B cell (primary cell): ENCODE data around the gene CCL24. TPM values are rescaled to one million over a fixed set of nuclear protein-coding genes. Genes with fewer than 3 reads are reported as not detected.

Experiments
- ATAC-seq: fragments of 200-7000 bp; cut with Tn5 transposase; one replicate; pipeline ENCODE4 v1.10.0; 2021; ENCODE audit warnings: low read depth, mild to moderate bottlenecking, moderate number of reproducible peaks, moderate library complexity
- CTCF ChIA-PET: fragments of 350-600 bp; sonication (Branson Sonifier 250); formaldehyde crosslinking; loops from one replicate; lab custom pipeline; 2021; ENCODE audit warnings: antibody characterized with exemption, inconsistent platforms; lab: Charles Lee
- POLR2A ChIA-PET: fragments of 350-600 bp; sonication (Branson Sonifier 250); formaldehyde crosslinking; loops from one replicate; lab custom pipeline; 2021; ENCODE audit warnings: antibody characterized with exemption; lab: Charles Lee
- DNase-seq: peaks from one replicate; pipeline ENCODE4 v3.0.0; 2013
- H2AFZ ChIP-seq: 2 replicates; pipeline ENCODE4 v1.6.1; 2012; ENCODE audit warnings: mild to moderate bottlenecking, low read depth, low read length; ENCODE audit not compliant: insufficient read depth, poor library complexity, severe bottlenecking
- H3K27ac ChIP-seq, 2 donors: 1 replicate in 1 of 2; 2 replicates in 1 of 2; pipeline ENCODE4 v1.5.1; 2012 to 2013; ENCODE audit warnings: low read length in 2 of 2, mild to moderate bottlenecking in 2 of 2, moderate library complexity in 1 of 2
- H3K27me3 ChIP-seq, 4 experiments: fragments of 200-600 bp in 1 of 4; sonication (generic) in 1 of 4; replicated peaks in 1 of 4; 1 replicate in 2 of 4; 2 replicates in 2 of 4; pipeline versions ENCODE4 v1.6.1 to v1.7.0; 2013 to 2016; ENCODE audit warnings: low read length in 3 of 4, mild to moderate bottlenecking in 2 of 4, mixed read lengths in 1 of 4, moderate library complexity in 1 of 4; ENCODE audit not compliant: insufficient read depth in 4 of 4, control insufficient read depth in 3 of 4; ENCODE audit errors: control extremely low read depth in 1 of 4
- H3K36me3 ChIP-seq, 2 experiments: replicated peaks in 1 of 2; 1 replicate in 1 of 2; 2 replicates in 1 of 2; pipeline versions ENCODE4 v1.6.1 to v1.7.1; 2013; ENCODE audit warnings: low read length in 1 of 2; ENCODE audit not compliant: insufficient read depth in 2 of 2, control insufficient read depth in 1 of 2; ENCODE audit errors: control extremely low read depth in 1 of 2, extremely low read depth in 1 of 2
- H3K4me1 ChIP-seq, 2 donors: fragments of 200-600 bp in 1 of 2; sonication (generic) in 1 of 2; 1 replicate in 1 of 2; 2 replicates in 1 of 2; pipeline versions ENCODE4 v1.5.1 to v1.6.1; 2013 to 2017; ENCODE audit warnings: low read length in 2 of 2; ENCODE audit not compliant: control insufficient read depth in 2 of 2, insufficient read depth in 2 of 2
- H3K4me2 ChIP-seq: replicated peaks from 2 replicates; pipeline ENCODE3; 2012; ENCODE audit warnings: mild to moderate bottlenecking, low read depth, low read length; ENCODE audit not compliant: poor library complexity, severe bottlenecking
- H3K4me3 ChIP-seq, 5 experiments: fragments of 200-600 bp in 1 of 5; sonication (generic) in 1 of 5; 1 replicate in 3 of 5; 2 replicates in 2 of 5; pipeline versions ENCODE4 v1.5.1 to v1.7.0; 2011 to 2016; ENCODE audit warnings: low read length in 4 of 5, mild to moderate bottlenecking in 4 of 5, low read depth in 2 of 5, control low read depth in 1 of 5, moderate library complexity in 1 of 5; ENCODE audit not compliant: insufficient read depth in 1 of 5; ENCODE audit errors: control extremely low read depth in 1 of 5, extremely low read depth in 1 of 5
- H3K79me2 ChIP-seq: fragments of 200-600 bp; sonication (generic); one replicate; pipeline ENCODE4 v1.6.0; 2016; ENCODE audit warnings: low read length; ENCODE audit not compliant: control insufficient read depth, insufficient read depth
- H3K9ac ChIP-seq: fragments of 200-600 bp; sonication (generic); 2 replicates; pipeline ENCODE4 v1.6.1; 2017; ENCODE audit warnings: mild to moderate bottlenecking, low read length, moderate library complexity
- H3K9me3 ChIP-seq, 3 donors: one replicate each; pipeline versions ENCODE4 v1.6.1 to v1.7.1; 2013; ENCODE audit warnings: low read length in 2 of 3; ENCODE audit not compliant: control insufficient read depth in 2 of 3, insufficient read depth in 1 of 3; ENCODE audit errors: control extremely low read depth in 1 of 3
- H4K20me1 ChIP-seq: 2 replicates; pipeline ENCODE4 v1.6.0; 2012; ENCODE audit warnings: mild to moderate bottlenecking, low read length; ENCODE audit not compliant: insufficient read depth, control insufficient read depth, poor library complexity, severe bottlenecking
- H3K27ac Mint-ChIP-seq: one replicate; pipeline ENCODE4 v1.8.0; 2021; ENCODE audit warnings: mixed read lengths
- H3K27me3 Mint-ChIP-seq: one replicate; pipeline ENCODE4 v1.8.0; 2021; ENCODE audit warnings: mixed read lengths
- H3K4me1 Mint-ChIP-seq: one replicate; pipeline ENCODE4 v1.8.0; 2021; ENCODE audit warnings: mixed read lengths
- H3K4me3 Mint-ChIP-seq: one replicate; pipeline ENCODE4 v1.8.0; 2021; ENCODE audit warnings: mixed read lengths
- H3K9me3 Mint-ChIP-seq: one replicate; pipeline ENCODE4 v1.8.0; 2022; ENCODE audit warnings: mixed read lengths; ENCODE audit not compliant: insufficient read depth
- CTCF ChIP-seq: fragments of 200-600 bp; IDR thresholded peaks from one replicate; pipeline ENCODE4 v1.8.0; 2022; ENCODE audit warnings: antibody characterized with exemption, mild to moderate bottlenecking
- EZH2 ChIP-seq: IDR thresholded peaks from 2 replicates; pipeline ENCODE4 v1.6.1; 2012; ENCODE audit warnings: borderline replicate concordance, low read depth, mild to moderate bottlenecking, moderate library complexity, low read length; ENCODE audit not compliant: insufficient read depth, poor library complexity, severe bottlenecking
- whole genome bisulfite sequencing: methylation state at CpG from one replicate; pipeline ENCODE4 v1.1.5; 2013; ENCODE audit warnings: missing lambda C conversion rate; ENCODE audit not compliant: insufficient coverage; 5-methylcytosine and 5-hydroxymethylcytosine counted together
- intact Hi-C: fragments of 100-400 bp; cut with micrococcal nuclease; formaldehyde crosslinking; loops from one replicate; pipeline ENCODE4 v1.10.0; 2022
- polyA plus RNA-seq: library from polyadenylated mRNA; depleted of rRNA; stranded (reverse); fragments of >200 nt; gene quantifications from 2 replicates; pipeline ENCODE4 v1.2.3, GENCODE V29; 2012
- total RNA-seq, 2 donors: library from RNA; stranded (reverse); fragments of 120-200 nt in 1 of 2; gene quantifications; 1 replicate in 1 of 2; 2 replicates in 1 of 2; pipeline versions ENCODE4 v1.2.3 to v1.2.4, GENCODE V29; 2013 to 2022

CCL24 gene
- total and polyA plus RNA-seq, 2 donors (not counting 1 experiment from before 2014, with no cell fraction given): not detected

- Histone ChIP-seq H3K27me3 (no peaks in the 10 kb centered on the region), H2AFZ (no peak overlapping the region), H3K4me3 (no peak overlapping the region), H3K4me1 (no peaks in the 10 kb centered on the region), H3K9me3 (peaks cover 0 to 10% (median 1%) of the 10 kb centered on the region in 3 donors), H3K9ac (no peak overlapping the region), H3K4me2 (no peak overlapping the region), H3K79me2 (no peaks in the 10 kb centered on the region), H3K36me3 (no peaks in the 10 kb centered on the region), H3K27ac (no peak overlapping the region), H4K20me1 (no peaks in the 10 kb centered on the region)
- ChIA-PET POLR2A (no interaction called here), CTCF (no interaction called here)
- intact Hi-C loops: no loop called here
- peaks cover 8% of the 10 kb centered on the region for H3K27me3 Mint-ChIP-seq
- no peak for DNase-seq
- H3K4me1 Mint-ChIP-seq: no peaks in the 10 kb centered on the region
- 84% methylated on average over 10 of the region's 11 CpGs for WGBS
- H3K9me3 Mint-ChIP-seq: peaks cover 4% of the 10 kb centered on the region
- no peak overlapping the region for H3K4me3 Mint-ChIP-seq
- TF ChIP-seq EZH2: no peak
- no peak for TF ChIP-seq CTCF
- ATAC-seq: no peak
- H3K27ac Mint-ChIP-seq: no peak overlapping the region
Observed at GRCh38 chr7:75811894-75812678, 1.5 kb downstream of the CCL24 start.

GRCh38 chr7:75809396-75809795 lies 4.2 kb downstream of the CCL24 start:
- no peaks in the 10 kb centered on the region for H3K36me3 ChIP-seq
- no peaks in the 10 kb centered on the region for H3K79me2 ChIP-seq
- H4K20me1 ChIP-seq: no peaks in the 10 kb centered on the region
- Mint-ChIP-seq H3K27me3 (peaks cover 9% of the 10 kb centered on the region), H3K4me1 (no peaks in the 10 kb centered on the region), H3K27ac (no peak overlapping the region), H3K9me3 (peaks cover 4% of the 10 kb centered on the region), H3K4me3 (no peak overlapping the region)
- POLR2A ChIA-PET: no interaction called here
- ATAC-seq: no peak
- intact Hi-C loops: no loop called here
- TF ChIP-seq EZH2: no peak
- CTCF ChIA-PET: no interaction called here
- WGBS: 72% methylated on average over 2 of the region's 6 CpGs
- H3K27ac ChIP-seq: no peak overlapping the region
- peaks cover 0 to 24% (median 9%) of the 10 kb centered on the region in 3 donors for H3K9me3 ChIP-seq
- no peak overlapping the region for H3K9ac ChIP-seq
- H3K4me2 ChIP-seq: no peak overlapping the region
- H2AFZ ChIP-seq: no peak overlapping the region
- no peaks in the 10 kb centered on the region for H3K27me3 ChIP-seq
- DNase-seq: no peak
- no peaks in the 10 kb centered on the region for H3K4me1 ChIP-seq
- no peak overlapping the region for H3K4me3 ChIP-seq
